IMR-90 (cell line): ENCODE data around the gene SPINT4.

ENCODE experiments used
- CHD1 ChIP-seq: IDR thresholded peaks from 2 replicates; pipeline ENCODE4 v1.6.1; 2012; ENCODE audit warnings: low read depth, low read length, improper control_type of control experiment
- MXI1 ChIP-seq: IDR thresholded peaks from 2 replicates; pipeline ENCODE4 v1.6.1; 2012; ENCODE audit warnings: low read depth, mild to moderate bottlenecking, low read length, moderate library complexity, borderline replicate concordance
- POLR2A ChIP-seq: IDR thresholded peaks from 2 replicates; pipeline ENCODE4 v1.6.1; 2012; ENCODE audit warnings: mild to moderate bottlenecking, low read depth, low read length
- RFX5 ChIP-seq: IDR thresholded peaks from 2 replicates; pipeline ENCODE4 v1.8.0; 2012; ENCODE audit warnings: low read depth, mild to moderate bottlenecking, low read length, moderate library complexity
- SMC3 ChIP-seq: fragments of 150-350 bp; IDR thresholded peaks from 2 replicates; pipeline ENCODE4 v1.6.1; 2016; ENCODE audit warnings: low read depth, mild to moderate bottlenecking, antibody characterized with exemption, low read length, moderate library complexity
- TF ChIP-seq, protein P1 (sequence below): conservative IDR thresholded peaks from 2 replicates; pipeline ENCODE4 v1.5.1; 2012; ENCODE audit warnings: mild to moderate bottlenecking, low read depth, low read length, improper control_type of control experiment
- TF ChIP-seq, protein P2 (sequence below): fragments of 150-350 bp; IDR thresholded peaks from 2 replicates; pipeline ENCODE4 v1.6.1; 2017; ENCODE audit warnings: mild to moderate bottlenecking, antibody characterized with exemption, low read length, low read depth

DNA sequence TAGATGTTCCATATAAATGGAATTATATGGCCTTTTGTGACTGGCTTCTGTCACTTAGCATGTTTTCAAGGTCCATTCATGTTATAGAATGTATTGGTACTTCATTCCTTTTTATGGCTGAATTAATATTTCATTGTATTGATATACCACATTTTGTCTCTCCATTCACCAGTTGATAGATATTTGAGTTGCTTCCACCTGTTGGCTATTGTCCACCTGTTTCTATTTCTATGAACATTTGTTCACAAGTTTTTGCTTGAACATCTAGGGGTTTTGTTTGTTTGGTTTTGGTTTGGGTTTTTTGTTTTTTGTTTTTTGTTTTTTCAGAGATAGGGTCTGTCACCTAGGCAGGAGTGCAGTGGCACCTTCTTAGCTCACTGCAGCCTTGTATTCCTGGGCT, 46.3 kb downstream of the SPINT4 start:
- TF ChIP-seq POLR2A: no peak
- TF ChIP-seq, protein P1, sequence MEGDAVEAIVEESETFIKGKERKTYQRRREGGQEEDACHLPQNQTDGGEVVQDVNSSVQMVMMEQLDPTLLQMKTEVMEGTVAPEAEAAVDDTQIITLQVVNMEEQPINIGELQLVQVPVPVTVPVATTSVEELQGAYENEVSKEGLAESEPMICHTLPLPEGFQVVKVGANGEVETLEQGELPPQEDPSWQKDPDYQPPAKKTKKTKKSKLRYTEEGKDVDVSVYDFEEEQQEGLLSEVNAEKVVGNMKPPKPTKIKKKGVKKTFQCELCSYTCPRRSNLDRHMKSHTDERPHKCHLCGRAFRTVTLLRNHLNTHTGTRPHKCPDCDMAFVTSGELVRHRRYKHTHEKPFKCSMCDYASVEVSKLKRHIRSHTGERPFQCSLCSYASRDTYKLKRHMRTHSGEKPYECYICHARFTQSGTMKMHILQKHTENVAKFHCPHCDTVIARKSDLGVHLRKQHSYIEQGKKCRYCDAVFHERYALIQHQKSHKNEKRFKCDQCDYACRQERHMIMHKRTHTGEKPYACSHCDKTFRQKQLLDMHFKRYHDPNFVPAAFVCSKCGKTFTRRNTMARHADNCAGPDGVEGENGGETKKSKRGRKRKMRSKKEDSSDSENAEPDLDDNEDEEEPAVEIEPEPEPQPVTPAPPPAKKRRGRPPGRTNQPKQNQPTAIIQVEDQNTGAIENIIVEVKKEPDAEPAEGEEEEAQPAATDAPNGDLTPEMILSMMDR: no peak
- no peak for TF ChIP-seq CHD1
- no peak for TF ChIP-seq SMC3
- no peak for TF ChIP-seq MXI1
- no peak for TF ChIP-seq RFX5
- TF ChIP-seq, protein P2, sequence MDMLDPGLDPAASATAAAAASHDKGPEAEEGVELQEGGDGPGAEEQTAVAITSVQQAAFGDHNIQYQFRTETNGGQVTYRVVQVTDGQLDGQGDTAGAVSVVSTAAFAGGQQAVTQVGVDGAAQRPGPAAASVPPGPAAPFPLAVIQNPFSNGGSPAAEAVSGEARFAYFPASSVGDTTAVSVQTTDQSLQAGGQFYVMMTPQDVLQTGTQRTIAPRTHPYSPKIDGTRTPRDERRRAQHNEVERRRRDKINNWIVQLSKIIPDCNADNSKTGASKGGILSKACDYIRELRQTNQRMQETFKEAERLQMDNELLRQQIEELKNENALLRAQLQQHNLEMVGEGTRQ: no peak
